GM18861 (cell line): ENCODE measurements around the gene ACTL10.

Experiments used
- ATAC-seq: cut with Tn5 transposase; IDR thresholded peaks from one replicate; pipeline ENCODE4 v1.9.1; 2021; ENCODE audit not compliant: unreplicated experiment

Gene ACTL10

DNA sequence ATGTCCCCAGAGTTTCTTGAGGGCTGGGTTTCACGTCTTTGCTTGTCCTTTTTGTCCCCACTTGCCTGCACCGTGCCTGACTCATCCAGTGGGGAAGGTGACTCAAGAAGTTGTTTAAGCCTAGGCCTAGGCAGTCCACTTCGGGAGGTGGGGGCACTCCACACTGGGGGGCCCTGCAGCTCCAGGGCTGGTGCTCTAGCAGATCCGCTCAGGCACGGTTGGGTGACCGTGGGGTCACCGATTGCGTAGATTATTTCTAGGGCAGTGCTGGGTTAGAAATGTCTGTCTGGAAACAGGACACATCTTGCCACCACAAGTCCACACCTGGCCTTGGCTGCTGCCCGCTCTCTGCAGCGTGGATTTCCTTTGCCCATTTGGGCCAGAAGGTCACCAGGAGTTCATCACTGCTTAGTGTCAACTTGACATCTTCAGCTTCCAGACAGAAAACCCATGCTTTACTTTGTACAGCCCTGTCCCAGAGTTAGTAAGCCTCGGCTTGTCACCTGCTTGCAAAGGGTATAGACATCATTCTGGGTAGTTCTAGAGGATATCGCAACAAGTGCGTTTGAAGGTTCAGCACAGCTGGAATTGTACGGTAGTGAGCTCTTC is 18.2 kb upstream of the ACTL10 start:
- ATAC-seq = no peak

DNA sequence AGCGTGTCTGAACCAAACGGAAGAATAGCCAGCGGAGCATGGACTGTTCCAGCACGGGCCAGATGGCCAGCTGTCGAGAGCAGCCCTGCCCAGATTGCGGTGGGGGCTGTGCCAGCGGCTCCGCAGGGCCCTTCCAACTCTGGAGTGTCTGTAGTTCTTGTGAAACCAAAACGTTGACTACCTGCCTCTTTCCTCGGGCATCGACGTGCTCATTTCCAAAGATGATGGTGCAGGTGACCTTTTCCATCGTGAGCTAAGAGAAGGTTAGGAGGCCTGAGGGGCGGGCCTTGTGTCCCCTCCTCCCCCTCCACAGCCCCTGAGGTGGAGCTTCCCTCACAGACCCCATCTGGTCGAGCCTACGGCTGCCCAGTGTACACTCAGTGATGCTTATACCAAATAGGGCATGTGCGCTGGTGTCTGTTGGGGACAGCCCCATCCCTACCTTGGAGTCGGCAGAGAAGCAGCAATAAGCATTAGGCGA is 17.5 kb upstream of the ACTL10 start:
- ATAC-seq = no peak

DNA sequence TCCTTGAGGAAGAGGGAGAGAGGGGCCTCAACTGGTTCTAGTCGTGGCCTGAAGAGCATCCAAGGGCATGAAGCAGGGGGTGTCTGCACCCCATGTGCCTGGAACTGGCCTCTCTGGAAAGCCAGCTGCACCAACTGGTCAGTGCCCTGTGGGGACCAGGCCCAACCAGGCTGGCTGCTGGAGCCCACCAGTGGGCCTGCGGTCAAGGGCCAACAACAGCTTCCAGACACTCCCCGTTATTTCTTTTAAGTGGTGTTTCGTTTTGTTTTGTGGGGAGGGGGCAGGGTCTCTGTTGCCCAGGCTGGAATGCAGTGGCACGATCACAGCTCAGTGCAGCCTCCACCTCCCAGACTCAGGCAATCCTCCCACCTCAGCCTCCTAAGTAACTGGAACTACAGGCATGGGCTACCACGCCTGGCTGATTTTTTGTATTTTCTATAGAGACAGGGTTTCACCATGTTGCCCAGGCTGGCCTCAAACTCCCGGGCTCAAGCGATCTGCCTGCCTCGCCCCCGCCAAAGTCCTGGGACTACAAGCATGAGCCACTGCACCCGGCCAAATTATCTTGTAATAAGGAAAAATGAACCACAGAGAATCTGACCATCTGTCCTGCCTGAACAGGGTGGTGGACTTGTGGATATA is 16.5 kb upstream of the ACTL10 start:
- no peak for ATAC-seq

DNA sequence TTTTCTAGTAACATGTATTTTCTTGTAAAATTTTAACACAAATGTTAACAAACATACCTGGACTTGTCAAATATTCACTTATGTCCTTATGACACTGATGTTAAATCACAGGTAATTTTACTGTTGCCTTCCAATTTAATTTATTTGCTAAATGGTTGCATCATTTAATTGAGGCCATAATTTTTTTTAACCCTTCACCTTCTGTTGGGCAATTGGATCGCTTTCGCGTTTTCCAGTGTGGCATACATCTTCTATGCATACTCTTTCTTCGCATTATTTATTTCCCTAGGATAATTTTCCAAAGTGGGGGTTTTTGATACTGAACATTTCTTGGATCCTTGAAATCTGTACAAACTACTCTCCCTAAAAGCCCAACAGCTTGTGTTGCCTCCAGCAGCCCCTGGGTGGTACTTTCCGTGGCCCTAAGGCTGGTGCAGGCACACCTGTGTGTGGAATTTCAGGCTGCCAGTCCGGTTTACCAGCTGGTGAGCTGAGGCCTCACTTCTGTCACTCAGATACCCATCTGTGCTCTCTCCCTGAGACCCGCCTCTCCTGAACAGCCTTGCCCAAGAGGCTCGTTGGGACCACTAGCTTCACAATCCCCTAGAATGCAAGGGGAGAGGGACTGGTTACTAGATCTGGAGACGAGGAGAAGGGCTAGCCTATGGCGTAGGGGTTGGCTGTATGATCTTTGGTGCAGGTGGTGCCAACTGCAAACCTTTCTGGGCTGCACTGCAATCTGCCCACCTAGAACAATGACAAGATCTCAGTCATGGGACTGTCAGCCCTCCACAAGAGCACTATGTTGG is 15.8 kb upstream of the ACTL10 start:
- ATAC-seq = no peak

DNA sequence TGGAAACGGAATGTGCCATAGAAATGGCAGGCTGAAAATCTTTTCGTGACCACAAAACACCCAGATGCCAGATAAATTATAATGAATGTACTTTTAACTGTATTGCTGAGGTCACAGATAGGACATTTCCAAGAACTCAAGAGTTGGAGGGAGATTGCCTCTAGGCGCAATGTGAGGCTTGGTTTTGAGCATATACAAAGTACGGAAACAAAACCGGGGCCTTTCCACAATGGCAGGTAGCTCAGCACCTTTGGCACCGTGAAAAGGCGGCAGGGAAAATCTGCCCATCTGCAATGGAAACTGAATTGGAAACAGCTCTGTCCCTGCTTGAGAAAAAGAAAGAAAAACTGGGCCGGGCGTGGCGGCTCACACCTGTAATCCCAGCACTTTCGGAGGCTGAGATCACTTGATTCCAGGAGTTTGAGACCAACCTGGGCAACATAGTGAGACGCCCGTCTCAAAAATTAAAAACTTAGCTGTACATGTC is 15.1 kb upstream of the ACTL10 start:
- ATAC-seq = no peak

DNA sequence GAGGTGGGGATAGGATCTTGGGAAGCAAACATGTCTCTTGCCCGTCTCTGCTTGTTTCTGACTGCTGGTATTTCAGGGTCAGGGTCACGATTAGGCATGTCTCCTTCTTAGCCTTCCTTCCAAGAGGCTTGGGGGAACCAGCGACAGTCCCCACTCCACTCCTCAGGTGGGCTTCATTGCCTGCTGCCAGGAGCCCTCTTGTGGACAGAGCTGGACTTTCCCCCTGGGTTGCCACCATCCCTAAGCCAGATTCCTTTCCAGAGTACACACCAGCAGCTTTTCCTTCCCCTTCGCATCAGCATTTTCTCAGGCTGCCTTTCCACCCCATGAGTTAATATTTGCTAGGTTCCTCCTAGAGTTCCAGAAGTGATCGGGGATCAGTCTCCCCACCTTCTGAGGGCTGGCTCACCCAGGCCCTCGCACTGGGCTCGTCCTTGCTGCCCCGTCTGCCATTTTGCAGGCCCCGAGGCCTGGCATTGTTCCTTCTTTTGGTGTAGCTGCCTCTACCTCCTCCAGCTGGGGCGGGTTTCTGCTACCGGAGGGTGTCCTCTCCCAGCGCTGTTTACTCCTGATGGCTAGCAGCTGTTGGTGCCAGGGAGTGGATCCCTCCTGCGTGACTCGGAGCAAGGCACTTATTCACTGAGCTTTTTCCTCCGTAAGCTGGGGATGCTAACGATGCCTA is 13.4 kb upstream of the ACTL10 start:
- no peak for ATAC-seq

DNA sequence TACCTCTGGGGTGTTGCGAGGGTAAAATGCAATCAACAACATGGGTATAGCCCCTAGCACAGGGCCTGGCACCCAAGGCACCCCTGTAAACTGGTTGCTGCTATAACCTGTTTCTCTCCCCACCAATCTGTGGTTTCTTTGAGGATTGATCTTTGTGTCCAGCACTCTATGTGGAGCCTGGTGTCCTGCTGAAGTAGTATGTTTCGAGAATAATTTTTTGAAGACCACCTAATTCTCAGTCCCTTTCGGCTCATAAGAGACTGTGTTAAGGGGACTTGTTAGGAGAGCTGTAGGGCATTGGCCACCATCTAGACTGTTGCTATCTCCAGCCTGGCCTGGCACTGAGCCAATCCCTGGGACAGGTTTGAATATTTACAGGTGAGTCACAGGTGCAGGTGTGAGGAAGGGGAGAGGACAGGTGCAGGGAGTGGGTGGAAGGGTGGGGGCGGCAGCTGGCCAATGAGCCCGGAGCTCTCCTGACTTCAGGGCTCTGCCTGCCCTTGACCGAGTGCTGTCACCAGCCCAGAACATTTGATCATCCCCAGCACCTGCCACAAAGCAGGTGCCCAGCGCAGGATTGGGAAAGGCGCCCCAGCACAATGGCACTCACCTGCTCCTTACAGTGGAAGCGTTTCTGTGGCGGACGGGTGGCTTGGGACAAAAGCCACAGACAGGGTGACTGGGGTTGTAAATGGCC is 12.7 kb upstream of the ACTL10 start:
- ATAC-seq = no peak

DNA sequence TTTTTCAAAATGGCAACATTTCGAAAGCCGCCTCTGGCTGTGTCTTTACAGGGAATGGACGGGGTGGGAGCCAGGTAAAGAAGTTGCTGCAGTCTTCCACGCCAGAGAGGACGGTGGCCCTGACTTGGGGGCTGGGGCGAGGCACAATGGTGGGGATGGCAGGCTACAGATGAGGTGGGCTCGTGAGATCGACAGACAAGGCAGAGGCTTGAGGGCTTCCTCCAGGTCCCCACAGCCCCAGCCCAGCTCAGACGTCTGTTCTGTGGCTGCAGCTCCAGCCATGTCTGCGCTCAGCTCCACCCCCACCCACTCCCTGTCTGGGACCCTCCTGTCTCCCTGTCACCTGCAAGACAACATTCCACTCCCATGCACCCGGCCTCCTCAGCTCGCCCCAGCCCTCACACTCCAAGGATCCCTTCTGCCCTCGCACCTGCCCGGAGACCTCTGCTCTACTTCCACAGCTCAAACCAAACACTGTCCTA is 12.0 kb upstream of the ACTL10 start:
- ATAC-seq = no peak

DNA sequence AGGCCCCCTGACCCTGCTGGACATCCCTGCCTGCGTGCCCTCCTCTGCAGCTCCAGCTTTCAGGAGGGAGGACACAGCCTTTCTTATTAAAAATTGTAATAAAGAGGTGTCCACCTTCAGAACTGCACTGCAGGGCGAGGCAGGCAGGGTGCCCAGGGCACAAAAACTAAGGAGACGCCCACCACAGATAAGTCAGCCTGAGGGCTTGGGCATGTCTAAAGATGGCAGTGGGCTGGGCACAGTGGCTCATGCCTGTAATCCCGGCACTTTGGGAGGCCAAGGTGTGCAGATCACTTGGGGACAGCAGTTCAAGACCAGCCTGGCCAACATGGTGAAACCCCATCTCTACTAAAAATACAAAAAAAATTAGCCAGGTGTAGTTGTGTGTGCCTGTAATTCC is 11.6 kb upstream of the ACTL10 start:
- no peak for ATAC-seq

DNA sequence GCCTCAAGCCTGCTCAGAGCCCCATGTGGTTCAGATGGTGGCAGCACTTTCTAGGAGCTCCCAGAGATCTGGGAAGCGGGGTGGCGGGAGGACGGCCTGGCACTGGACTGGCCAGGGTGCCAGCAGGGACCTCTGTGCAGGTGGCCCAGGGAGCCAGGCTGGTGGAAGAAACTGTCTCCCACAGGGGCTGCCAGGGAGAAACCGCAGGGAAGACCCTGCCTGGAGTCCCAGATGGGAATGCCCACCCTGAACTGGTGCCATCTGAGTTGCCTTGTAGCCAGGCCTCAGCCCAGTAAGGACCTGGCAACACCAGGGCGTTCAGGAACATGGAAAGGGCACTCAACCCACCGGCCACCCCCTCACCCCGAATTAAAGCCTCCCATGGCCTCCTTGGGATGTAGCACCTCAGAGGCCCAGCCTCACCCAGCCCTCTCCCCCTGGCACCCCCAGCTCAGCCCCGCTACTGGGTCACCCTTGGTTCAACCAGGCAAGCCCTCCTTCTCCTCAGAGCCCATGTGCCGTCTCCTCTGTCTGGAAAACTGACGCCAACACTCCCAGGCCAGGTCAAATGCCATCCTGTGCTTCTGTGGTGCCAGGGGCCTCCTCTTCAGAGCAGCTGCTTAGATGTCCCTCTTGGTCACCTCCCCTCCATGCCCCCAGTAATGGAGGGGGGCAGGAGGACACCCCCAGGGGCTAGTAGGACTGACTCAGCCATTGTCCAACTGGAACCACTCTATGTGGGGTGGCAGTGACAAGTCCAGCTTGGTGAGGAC is 10.5 kb upstream of the ACTL10 start:
- ATAC-seq = no peak

DNA sequence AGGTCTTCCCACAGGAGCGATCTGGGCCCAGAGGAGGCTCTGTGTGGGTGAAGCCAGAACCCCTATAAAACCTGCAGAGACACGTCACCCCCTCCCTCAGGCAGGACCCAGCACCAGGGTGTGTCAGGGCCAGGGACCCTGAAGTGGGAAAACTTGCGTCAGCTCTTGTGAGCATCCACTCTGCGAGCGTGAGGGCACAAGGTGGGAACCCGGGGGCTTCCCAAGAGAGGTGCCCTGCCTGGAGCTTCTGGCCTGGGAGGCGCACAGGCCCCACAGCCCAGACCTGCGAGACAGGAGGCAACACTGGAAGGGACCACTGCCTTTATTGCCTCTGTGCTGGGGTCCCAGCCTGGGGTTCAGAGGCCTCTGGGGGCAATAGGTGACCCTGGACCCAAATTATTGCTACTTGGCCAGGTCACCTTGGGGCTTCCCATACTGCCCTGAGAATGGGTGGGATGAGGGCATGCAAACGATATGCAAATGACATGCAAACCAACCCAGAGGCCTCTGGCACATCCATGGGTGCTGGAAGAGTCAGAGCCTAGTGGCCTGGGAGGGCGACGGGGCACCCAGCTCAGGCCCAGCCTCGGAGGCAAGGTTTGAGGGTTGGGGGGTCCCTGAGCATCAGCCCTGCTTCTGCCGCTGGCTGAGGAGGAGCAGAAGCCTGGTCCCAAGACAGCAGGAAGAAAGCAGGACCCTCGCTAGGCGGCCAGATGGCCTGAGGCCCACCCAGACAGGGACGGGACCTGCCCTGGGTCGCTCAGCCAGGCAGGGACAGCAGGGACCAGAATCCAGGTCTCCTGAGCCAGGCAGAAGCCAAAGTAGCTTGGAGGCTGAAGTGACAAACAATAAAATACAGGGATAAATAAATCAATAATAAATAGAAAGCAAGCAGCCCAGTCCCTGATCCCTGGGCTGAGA is 9.7 kb upstream of the ACTL10 start:
- ATAC-seq = no peak

DNA sequence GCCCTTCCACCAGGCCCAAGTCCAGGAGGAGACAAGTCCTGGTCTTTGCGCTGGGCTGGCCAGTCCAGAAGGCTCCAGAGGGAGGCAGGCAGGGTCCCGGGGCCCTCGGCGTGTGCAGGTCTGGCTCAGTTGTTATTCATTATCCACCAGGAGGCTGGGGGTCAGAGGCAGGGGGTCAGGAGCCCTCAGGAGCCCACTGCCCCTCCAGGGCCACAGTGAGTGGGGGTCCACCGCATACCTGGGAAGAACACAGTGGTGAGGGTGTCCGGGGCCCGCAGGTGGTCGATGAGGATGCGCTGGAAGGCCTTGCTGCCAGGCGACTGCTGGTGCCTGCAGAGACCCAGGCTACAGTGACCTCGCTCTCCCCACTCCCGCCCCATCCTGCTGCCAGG is 9.0 kb upstream of the ACTL10 start:
- no peak for ATAC-seq

DNA sequence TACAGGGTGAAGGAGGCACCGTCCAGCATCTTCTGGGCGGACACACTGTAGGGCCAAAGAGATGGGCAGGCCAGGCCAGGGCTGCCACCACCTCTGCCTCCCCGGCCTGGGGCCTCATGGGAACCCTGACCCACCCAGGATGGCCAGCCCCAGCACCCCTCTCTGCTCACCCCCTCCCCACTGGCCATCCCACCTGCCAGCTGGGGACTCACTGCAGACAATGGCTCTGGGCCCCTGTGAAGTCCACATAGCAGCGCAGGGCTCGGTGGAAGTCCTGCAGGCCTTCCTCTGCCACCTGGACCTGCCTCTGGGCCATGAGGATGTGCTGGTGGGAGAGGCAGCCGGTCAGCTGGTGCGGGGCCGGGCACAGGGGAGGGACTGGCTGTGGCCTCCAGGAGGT is 8.2 kb upstream of the ACTL10 start:
- no peak for ATAC-seq

DNA sequence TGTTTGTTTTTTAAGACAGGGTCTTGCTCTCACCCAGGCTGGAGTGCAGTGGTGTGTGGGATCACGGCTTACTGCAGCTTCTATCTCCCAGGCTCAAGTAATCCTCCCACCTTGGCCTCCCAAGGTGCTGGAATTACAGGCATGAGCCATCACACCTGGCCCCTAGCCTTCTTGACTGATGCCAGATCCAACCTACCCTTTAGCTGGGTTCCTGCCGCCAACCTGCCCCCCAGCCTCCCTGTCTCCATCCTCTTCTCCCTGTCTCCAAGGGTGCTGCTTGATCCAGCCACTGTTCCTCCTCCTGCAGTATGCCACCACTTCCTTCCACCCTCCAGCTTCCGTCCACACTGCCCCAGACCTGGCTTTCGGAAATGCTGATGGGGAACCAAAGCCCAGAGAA is 7.8 kb upstream of the ACTL10 start:
- ATAC-seq = no peak

DNA sequence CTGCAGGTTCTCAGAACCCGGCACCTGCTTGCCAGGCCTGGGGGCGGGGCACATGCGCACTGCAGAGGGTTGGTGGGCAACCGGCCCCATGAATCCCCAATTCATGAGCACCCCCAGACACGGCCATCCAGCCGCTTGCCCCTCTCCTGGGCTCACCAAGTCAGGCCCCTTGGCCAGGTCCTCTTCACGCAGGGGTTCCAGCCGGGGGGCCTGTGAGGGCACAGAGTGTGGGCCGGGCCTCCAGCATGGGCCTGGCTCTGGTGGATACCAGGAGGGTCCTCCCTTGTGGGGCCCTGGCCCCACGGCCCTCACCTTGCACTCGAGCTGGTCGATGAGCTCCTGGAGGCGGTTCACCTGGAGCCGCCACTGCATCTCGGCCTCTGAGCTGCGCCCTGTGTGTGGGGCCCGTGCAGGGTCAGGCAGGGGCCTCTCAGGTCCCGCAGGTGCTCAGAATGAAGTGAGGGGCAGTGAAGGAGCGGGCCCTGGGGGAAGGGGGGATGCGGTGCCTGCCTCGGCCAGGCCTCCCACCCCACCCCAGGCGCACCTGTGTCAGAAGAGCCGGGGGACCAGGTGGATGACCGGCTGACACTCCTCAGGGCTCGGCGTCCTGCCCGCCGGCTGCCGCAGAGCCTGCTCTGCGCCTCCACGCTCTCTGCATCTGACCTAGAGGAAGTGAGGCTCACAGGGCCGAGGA is 7.3 kb upstream of the ACTL10 start:
- ATAC-seq = no peak

DNA sequence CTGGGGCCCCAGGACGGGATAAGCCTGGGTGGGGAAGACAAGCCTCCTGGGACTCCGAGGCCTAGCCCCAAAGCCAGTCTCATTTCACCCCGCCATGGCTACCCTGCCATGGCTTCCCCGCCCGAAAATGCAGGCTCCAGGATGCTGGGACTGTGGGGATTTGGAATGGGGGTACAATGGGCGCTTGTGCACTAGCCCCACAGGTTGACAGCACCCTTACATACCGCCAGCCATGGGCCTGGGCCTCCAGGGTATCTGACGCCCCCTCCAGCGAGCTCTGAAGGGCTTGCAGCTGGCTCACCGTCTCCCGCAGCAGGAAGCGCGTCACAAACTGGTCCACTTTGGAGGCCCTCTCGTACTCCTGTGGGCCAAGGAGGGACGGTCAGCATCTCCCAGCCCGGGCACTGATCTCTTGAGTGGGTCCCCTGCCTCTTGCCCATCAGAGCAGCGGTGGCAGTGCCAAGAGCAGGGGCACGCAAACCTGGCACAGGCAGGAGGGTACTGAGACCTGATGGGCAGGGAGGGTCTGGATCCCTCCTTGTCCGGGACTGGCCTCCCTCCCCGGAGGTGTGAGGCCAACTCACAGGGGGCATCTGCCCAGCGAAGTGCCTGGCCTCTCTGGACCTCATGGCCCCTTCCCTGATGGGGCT is 6.6 kb upstream of the ACTL10 start:
- ATAC-seq = no peak

DNA sequence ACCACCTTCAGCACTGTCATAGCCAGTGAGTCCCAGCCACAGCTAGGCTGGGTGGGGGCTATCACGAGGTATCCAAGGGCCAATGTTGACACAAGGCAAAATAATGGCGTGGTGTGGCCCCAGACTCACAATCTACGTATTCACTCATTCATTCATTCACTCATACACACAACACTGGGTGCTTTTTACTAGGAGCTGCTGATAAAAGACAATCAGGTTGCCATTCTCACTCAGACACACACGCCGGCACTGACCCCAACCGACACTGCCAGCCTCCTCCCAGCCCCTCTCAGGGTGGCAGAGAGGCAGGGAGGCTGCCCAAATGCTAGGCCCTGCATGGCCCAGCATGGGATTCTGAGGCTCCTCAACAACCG is 6.1 kb upstream of the ACTL10 start:
- ATAC-seq = no peak

DNA sequence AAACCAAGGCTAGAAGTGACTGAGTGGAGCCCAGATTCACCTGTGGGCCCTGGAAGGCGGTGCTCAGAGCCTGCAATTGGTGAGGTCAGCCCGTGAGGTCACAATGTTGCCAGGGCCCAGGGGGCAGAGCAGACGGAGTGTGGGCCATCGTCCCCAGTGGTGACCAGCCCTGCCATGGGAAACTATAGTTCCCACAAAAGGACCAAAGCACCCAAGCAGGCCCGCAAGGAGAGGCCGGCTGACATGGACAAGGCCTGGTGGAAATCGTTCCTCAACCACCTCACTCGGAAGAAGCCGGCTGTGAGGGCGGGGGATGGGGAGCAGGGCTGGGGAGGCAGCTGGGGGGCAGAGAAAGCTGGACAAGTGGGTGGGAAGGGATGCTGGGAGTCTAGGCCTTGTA is 4.6 kb upstream of the ACTL10 start, which contains the start of gene C20orf144:
C20orf144 (plus strand) TSS at position 156 of the 400 bp plus-strand sequence; CDS start at position 175, 19 bp downstream.
- no peak for ATAC-seq
